ENCODE results near the gene MRPS11. TPM values are rescaled to one million over a fixed set of nuclear protein-coding genes. Genes with fewer than 3 reads are reported as not detected.

Gene MRPS11
- total RNA-seq, 6 donors from 2014 or later: 12.9 to 53.4 (median 34.7) TPM

GRCh38 chr15:88487178-88487795 is 19.8 kb downstream of the MRPS11 start:
- ATAC-seq (ENCODE audit: low FRiP score in 2 of 2): no peak
- Histone ChIP-seq H3K36me3 (no peaks in the 10 kb centered on the region), H3K4me3 (no peak overlapping the region), H3K27ac (no peak overlapping the region), H3K4me1 (no peaks in the 10 kb centered on the region), H3K27me3 (no peaks in the 10 kb centered on the region), H3K9me3 (no peaks in the 10 kb centered on the region)
- TF ChIP-seq POLR2A (IDR thresholded peaks at IDR 0.05): no peak
- TF ChIP-seq CTCF (IDR thresholded peaks at IDR 0.05): no peak
- no peak for TF ChIP-seq POLR2AphosphoS5 (IDR thresholded peaks at IDR 0.05)
- no peak for TF ChIP-seq EP300 (IDR thresholded peaks at IDR 0.05)
- WGBS, 2 donors: 83 to 93% methylated on average over 2 of the region's 2 CpGs
- no peak for DNase-seq

- H3K36me3 ChIP-seq: no peaks in the 10 kb centered on the region
- H3K27ac ChIP-seq: no peak overlapping the region
- no peaks in the 10 kb centered on the region for H3K27me3 ChIP-seq
- no peak for ATAC-seq (ENCODE audit: low FRiP score in 2 of 2)
- H3K4me1 ChIP-seq: no peaks in the 10 kb centered on the region
- H3K9me3 ChIP-seq: no peaks in the 10 kb centered on the region
- no peak overlapping the region for H3K4me3 ChIP-seq
- no peak for DNase-seq
- no peak for TF ChIP-seq POLR2A (IDR thresholded peaks at IDR 0.05)
- no peak for TF ChIP-seq EP300 (IDR thresholded peaks at IDR 0.05)
- TF ChIP-seq POLR2AphosphoS5 (IDR thresholded peaks at IDR 0.05): no peak
- TF ChIP-seq CTCF (IDR thresholded peaks at IDR 0.05): no peak
- WGBS, 2 donors: 51 to 68% methylated on average over 7 to 11 of the region's 11 CpGs
Observed at GRCh38 chr15:88487796-88488523, 20.5 kb downstream of the MRPS11 start.

- H3K36me3 ChIP-seq: no peaks in the 10 kb centered on the region
- DNase-seq (no peak), ATAC-seq (ENCODE audit: low FRiP score in 2 of 2) (no peak)
- H3K27ac ChIP-seq: no peak overlapping the region
- no peaks in the 10 kb centered on the region for H3K27me3 ChIP-seq
- TF ChIP-seq CTCF (IDR thresholded peaks at IDR 0.05): no peak
- TF ChIP-seq POLR2A (IDR thresholded peaks at IDR 0.05): no peak
- TF ChIP-seq EP300 (IDR thresholded peaks at IDR 0.05): no peak
- TF ChIP-seq POLR2AphosphoS5 (IDR thresholded peaks at IDR 0.05): no peak
- H3K4me1 ChIP-seq: no peaks in the 10 kb centered on the region
- 85 to 86% methylated on average over 3 to 4 of the region's 4 CpGs for WGBS, 2 donors
- H3K4me3 ChIP-seq: no peak overlapping the region
- H3K9me3 ChIP-seq: no peaks in the 10 kb centered on the region
Observed at GRCh38 chr15:88489321-88489720, 21.8 kb downstream of the MRPS11 start.

GRCh38 chr15:88490036-88490435 is 22.5 kb downstream of the MRPS11 start:
- no peaks in the 10 kb centered on the region for H3K9me3 ChIP-seq
- H3K36me3 ChIP-seq: no peaks in the 10 kb centered on the region
- WGBS, 2 donors: 90 to 96% methylated on average over 3 of the region's 3 CpGs

More at GRCh38 chr15:88490036-88490435, 22.5 kb downstream of the MRPS11 start:
- H3K27me3 ChIP-seq: no peaks in the 10 kb centered on the region
- no peaks in the 10 kb centered on the region for H3K4me1 ChIP-seq
- no peak overlapping the region for H3K4me3 ChIP-seq
- TF ChIP-seq POLR2AphosphoS5 (IDR thresholded peaks at IDR 0.05): no peak
- TF ChIP-seq EP300 (IDR thresholded peaks at IDR 0.05): no peak
- no peak for TF ChIP-seq POLR2A (IDR thresholded peaks at IDR 0.05)
- TF ChIP-seq CTCF (IDR thresholded peaks at IDR 0.05): no peak
- DNase-seq (no peak), ATAC-seq (ENCODE audit: low FRiP score in 2 of 2) (no peak)
- H3K27ac ChIP-seq: no peak overlapping the region

All from upper lobe of left lung (tissue), 6 donors.